IMR-90 (cell line): Measurements from ENCODE around the gene KIFC3. TPM values are rescaled to one million over a fixed set of nuclear protein-coding genes. Genes with fewer than 3 reads are reported as not detected.

ENCODE experiments used
- ATAC-seq: fragments of 200-7000 bp; cut with Tn5 transposase; 2 replicates; pipeline ENCODE4 v1.9.1; 2020; ENCODE audit warnings: low read depth, mild to moderate bottlenecking, moderate library complexity
- BruUV-seq: library from RNA; stranded (reverse); fragments of 400-500 nt; replicated peaks from 2 replicates; lab custom pipeline; 2021; lab: Mats Ljungman, UMichigan
- CTCF ChIA-PET: fragments of 300-600 bp; formaldehyde crosslinking; extraction: SDS; loops from one replicate; lab custom pipeline; 2021; ENCODE audit warnings: antibody characterized with exemption; lab: Yijun Ruan, JAX
- POLR2A ChIA-PET: fragments of 300-600 bp; sonication (Branson Sonifier 250); formaldehyde crosslinking; loops from one replicate; lab custom pipeline; 2022; ENCODE audit warnings: antibody characterized with exemption; ENCODE audit not compliant: unreplicated experiment; lab: Charles Lee
- DNase-seq: peaks from one replicate; pipeline ENCODE4 v3.0.0; 2013
- H2AFZ ChIP-seq: replicated peaks from 2 replicates; pipeline ENCODE3; 2013; ENCODE audit warnings: low read length, mild to moderate bottlenecking; ENCODE audit not compliant: poor library complexity
- H2AK5ac ChIP-seq: 2 replicates; pipeline ENCODE4 v1.6.1; 2013; ENCODE audit warnings: low read depth, low read length, inconsistent platforms
- H2AK9ac ChIP-seq: replicated peaks from 2 replicates; pipeline ENCODE3; 2013; ENCODE audit warnings: mild to moderate bottlenecking, low read depth, low read length, moderate library complexity; ENCODE audit not compliant: poor library complexity
- H2BK120ac ChIP-seq: 2 replicates; pipeline ENCODE4 v1.6.1; 2013; ENCODE audit warnings: low read depth, low read length, inconsistent platforms
- H2BK15ac ChIP-seq: 3 replicates; pipeline ENCODE4 v1.6.1; 2013; ENCODE audit warnings: low read depth, low read length, inconsistent platforms
- H2BK20ac ChIP-seq: 2 replicates; pipeline ENCODE4 v1.6.1; 2013; ENCODE audit warnings: low read depth, mild to moderate bottlenecking, inconsistent platforms, low read length, moderate library complexity
- H2BK5ac ChIP-seq: 2 replicates; pipeline ENCODE4 v1.6.1; 2013; ENCODE audit warnings: mild to moderate bottlenecking, low read depth, low read length, inconsistent platforms; ENCODE audit not compliant: poor library complexity, severe bottlenecking
- H3K14ac ChIP-seq: replicated peaks from 2 replicates; pipeline ENCODE4 v1.6.1; 2013; ENCODE audit warnings: low read depth, low read length, inconsistent platforms
- H3K18ac ChIP-seq: 2 replicates; pipeline ENCODE4 v1.6.1; 2013; ENCODE audit warnings: low read depth, low read length, control low read depth
- H3K23ac ChIP-seq: 2 replicates; pipeline ENCODE4 v1.6.1; 2013; ENCODE audit warnings: low read depth, low read length, inconsistent platforms
- H3K27ac ChIP-seq: 2 replicates; pipeline ENCODE4 v1.5.1; 2013; ENCODE audit warnings: mild to moderate bottlenecking, control low read depth, low read length; ENCODE audit not compliant: insufficient read depth
- H3K27me3 ChIP-seq: 2 replicates; pipeline ENCODE4 v1.6.1; 2013; ENCODE audit warnings: low read length; ENCODE audit not compliant: control insufficient read depth, insufficient read depth
- H3K36me3 ChIP-seq: 2 replicates; pipeline ENCODE4 v1.6.1; 2013; ENCODE audit warnings: low read length, mixed read lengths; ENCODE audit not compliant: control insufficient read depth, insufficient read depth
- H3K4ac ChIP-seq: 2 replicates; pipeline ENCODE4 v1.6.1; 2013; ENCODE audit warnings: low read depth, low read length, inconsistent platforms
- H3K4me1 ChIP-seq: 2 replicates; pipeline ENCODE4 v1.6.1; 2013; ENCODE audit warnings: low read length, mixed read lengths; ENCODE audit not compliant: control insufficient read depth, insufficient read depth
- H3K4me2 ChIP-seq: 2 replicates; pipeline ENCODE4 v1.6.1; 2013; ENCODE audit warnings: low read depth, mild to moderate bottlenecking, control low read depth, low read length, moderate library complexity
- H3K4me3 ChIP-seq: 2 replicates; pipeline ENCODE4 v1.5.1; 2013; ENCODE audit warnings: low read depth, mild to moderate bottlenecking, control low read depth, low read length, moderate library complexity; ENCODE audit not compliant: insufficient read depth
- H3K56ac ChIP-seq: 2 replicates; pipeline ENCODE4 v1.6.1; 2013; ENCODE audit warnings: low read length, inconsistent platforms; ENCODE audit not compliant: insufficient read depth; ENCODE audit errors: extremely low read depth
- H3K79me1 ChIP-seq, 2 experiments: 2 replicates each; pipeline ENCODE4 v1.6.1; 2013; ENCODE audit warnings: low read length in 2 of 2, inconsistent platforms in 1 of 2, low read depth in 1 of 2
- H3K9ac ChIP-seq: 2 replicates; pipeline ENCODE4 v1.6.1; 2013; ENCODE audit warnings: low read depth, low read length, control low read depth
- H3K9me1 ChIP-seq: 2 replicates; pipeline ENCODE4 v1.6.1; 2013; ENCODE audit warnings: low read length, inconsistent platforms; ENCODE audit not compliant: insufficient read depth
- H3K9me3 ChIP-seq: 2 replicates; pipeline ENCODE4 v1.6.1; 2013; ENCODE audit warnings: low read length; ENCODE audit not compliant: control insufficient read depth, insufficient read depth
- H4K20me1 ChIP-seq: 2 replicates; pipeline ENCODE4 v1.6.1; 2013; ENCODE audit warnings: low read length, inconsistent platforms; ENCODE audit not compliant: insufficient read depth
- H4K5ac ChIP-seq: 2 replicates; pipeline ENCODE4 v1.6.1; 2013; ENCODE audit warnings: mild to moderate bottlenecking, low read depth, low read length, control low read depth
- H4K8ac ChIP-seq, 2 experiments: 2 replicates each; pipeline ENCODE4 v1.6.1; 2013; ENCODE audit warnings: low read depth in 2 of 2, low read length in 2 of 2, control low read depth in 1 of 2, inconsistent platforms in 1 of 2
- H4K91ac ChIP-seq: 2 replicates; pipeline ENCODE4 v1.6.1; 2013; ENCODE audit warnings: low read depth, low read length, inconsistent platforms; ENCODE audit not compliant: insufficient read depth
- BHLHE40 ChIP-seq: fragments of 150-350 bp; IDR thresholded peaks from 2 replicates; pipeline ENCODE4 v1.6.1; 2016; ENCODE audit warnings: mild to moderate bottlenecking, low read depth, low read length
- CEBPB ChIP-seq: IDR thresholded peaks from 2 replicates; pipeline ENCODE4 v1.6.1; 2012; ENCODE audit warnings: low read depth, low read length, improper control_type of control experiment
- FOS ChIP-seq: fragments of 150-350 bp; IDR thresholded peaks from 2 replicates; pipeline ENCODE4 v1.6.1; 2016; ENCODE audit warnings: low read depth, low read length
- MAZ ChIP-seq: IDR thresholded peaks from 2 replicates; pipeline ENCODE4 v1.6.1; 2012; ENCODE audit warnings: low read depth, mild to moderate bottlenecking, low read length, improper control_type of control experiment, moderate library complexity, borderline replicate concordance
- NFE2L2 ChIP-seq: fragments of 150-350 bp; IDR thresholded peaks from 2 replicates; pipeline ENCODE4 v1.6.1; 2016; ENCODE audit warnings: low read depth, mild to moderate bottlenecking, low read length
- POLR2A ChIP-seq: IDR thresholded peaks from 2 replicates; pipeline ENCODE4 v1.6.1; 2012; ENCODE audit warnings: mild to moderate bottlenecking, low read depth, low read length
- RAD21 ChIP-seq: IDR thresholded peaks from 2 replicates; pipeline ENCODE4 v1.6.1; 2012; ENCODE audit warnings: low read length, improper control_type of control experiment
- RCOR1 ChIP-seq: IDR thresholded peaks from 2 replicates; pipeline ENCODE4 v1.6.1; 2012; ENCODE audit warnings: mild to moderate bottlenecking, low read length, improper control_type of control experiment; ENCODE audit not compliant: insufficient replicate concordance
- RFX5 ChIP-seq: IDR thresholded peaks from 2 replicates; pipeline ENCODE4 v1.8.0; 2012; ENCODE audit warnings: low read depth, mild to moderate bottlenecking, low read length, moderate library complexity
- SMC3 ChIP-seq: fragments of 150-350 bp; IDR thresholded peaks from 2 replicates; pipeline ENCODE4 v1.6.1; 2016; ENCODE audit warnings: low read depth, mild to moderate bottlenecking, antibody characterized with exemption, low read length, moderate library complexity
- WGBS, 2 experiments: methylation state at CpG; one replicate each; pipeline versions ENCODE4 v1.1.5 to v1.1.7; 2013; ENCODE audit warnings: missing lambda C conversion rate in 2 of 2; ENCODE audit not compliant: insufficient read length in 1 of 2; ENCODE audit errors: extremely low coverage in 2 of 2; 5-methylcytosine and 5-hydroxymethylcytosine counted together
- dilution Hi-C: fragments of 300-500 bp; cut with HindIII; formaldehyde crosslinking; loops from one replicate; pipeline ENCODE4 v1.14.3; 2018; ENCODE audit warnings: low sequenced_read_pairs; ENCODE audit not compliant: unreplicated experiment
- in situ Hi-C: fragments of 300-500 bp; cut with MboI; formaldehyde crosslinking; loops from 3 replicates; pipeline ENCODE4 v1.14.3; 2019; ENCODE audit warnings: low sequenced_read_pairs, inconsistent platforms, mixed read lengths
- intact Hi-C: fragments of 100-400 bp; cut with micrococcal nuclease; formaldehyde crosslinking; loops from 2 replicates; pipeline ENCODE4 v1.10.0; 2022
- polyA plus RNA-seq, 3 experiments: library from polyadenylated mRNA; depleted of rRNA; stranded (reverse); fragments of >200 nt; gene quantifications; 2 replicates each; pipeline ENCODE4 v1.2.3, GENCODE V29; 2012; ENCODE audit warnings: low replicate concordance in 1 of 3
- total RNA-seq: library from RNA; depleted of rRNA; stranded (reverse); fragments of >200 nt; gene quantifications from 2 replicates; pipeline ENCODE4 v1.2.3, GENCODE V29; 2012
- TF ChIP-seq, protein P1 (sequence below): fragments of 150-350 bp; IDR thresholded peaks from 2 replicates; pipeline ENCODE4 v1.6.1; 2016; ENCODE audit warnings: low read depth, mild to moderate bottlenecking, low read length, moderate library complexity, borderline replicate concordance
- TF ChIP-seq, protein P2 (sequence below): fragments of 150-350 bp; IDR thresholded peaks from 2 replicates; pipeline ENCODE4 v1.6.1; 2017; ENCODE audit warnings: mild to moderate bottlenecking, antibody characterized with exemption, low read length, low read depth
- TF ChIP-seq, protein P3 (sequence below): conservative IDR thresholded peaks from 2 replicates; pipeline ENCODE4 v1.5.1; 2012; ENCODE audit warnings: mild to moderate bottlenecking, low read depth, low read length, improper control_type of control experiment

The KIFC3 gene
- total and polyA plus RNA-seq, 2 of the 4 experiments (the other 2 are of a cell fraction) = 48.6 to 62.5 TPM

DNA sequence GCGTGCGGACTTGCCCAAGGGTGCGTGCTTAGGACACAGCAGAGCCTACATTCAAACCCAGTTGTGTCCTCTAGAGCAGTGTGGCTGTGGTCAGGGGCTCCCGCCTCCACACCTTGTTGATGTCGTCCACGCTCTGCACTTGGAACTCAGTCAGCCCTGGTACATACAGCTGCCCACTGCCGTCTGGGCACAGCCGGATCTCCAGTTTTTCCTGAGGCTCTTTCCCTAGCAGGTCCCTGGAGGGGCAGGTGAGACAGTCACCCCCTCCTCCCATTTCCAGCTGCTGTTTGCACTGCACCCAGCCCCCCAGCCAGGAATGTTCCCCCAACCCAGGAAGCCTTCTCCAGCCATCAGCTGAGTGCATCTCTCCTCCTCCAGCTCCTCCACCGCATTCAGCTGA lies 41.0 kb downstream of the KIFC3 start:
- peaks cover 5 to 20% of the 10 kb centered on the region in 2 experiments; a peak in 2 of 4 replicates for H3K79me1 ChIP-seq
- H2AFZ ChIP-seq = no peak overlapping the region
- H2BK20ac ChIP-seq = no peak overlapping the region
- 90% methylated on average over 3 of the region's 9 CpGs; no CpG with 5 or more reads in 1 of the 2 experiments for WGBS, 2 experiments
- TF ChIP-seq CEBPB = no peak
- no peak for TF ChIP-seq MAZ
- no peak for TF ChIP-seq BHLHE40
- TF ChIP-seq POLR2A = no peak
- no peak for TF ChIP-seq SMC3
- no peak for TF ChIP-seq RCOR1
- TF ChIP-seq NFE2L2 = no peak
- TF ChIP-seq, protein P1, sequence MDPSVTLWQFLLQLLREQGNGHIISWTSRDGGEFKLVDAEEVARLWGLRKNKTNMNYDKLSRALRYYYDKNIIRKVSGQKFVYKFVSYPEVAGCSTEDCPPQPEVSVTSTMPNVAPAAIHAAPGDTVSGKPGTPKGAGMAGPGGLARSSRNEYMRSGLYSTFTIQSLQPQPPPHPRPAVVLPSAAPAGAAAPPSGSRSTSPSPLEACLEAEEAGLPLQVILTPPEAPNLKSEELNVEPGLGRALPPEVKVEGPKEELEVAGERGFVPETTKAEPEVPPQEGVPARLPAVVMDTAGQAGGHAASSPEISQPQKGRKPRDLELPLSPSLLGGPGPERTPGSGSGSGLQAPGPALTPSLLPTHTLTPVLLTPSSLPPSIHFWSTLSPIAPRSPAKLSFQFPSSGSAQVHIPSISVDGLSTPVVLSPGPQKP = no peak
- no peak for TF ChIP-seq RAD21
- TF ChIP-seq RFX5 = no peak
- TF ChIP-seq, protein P2, sequence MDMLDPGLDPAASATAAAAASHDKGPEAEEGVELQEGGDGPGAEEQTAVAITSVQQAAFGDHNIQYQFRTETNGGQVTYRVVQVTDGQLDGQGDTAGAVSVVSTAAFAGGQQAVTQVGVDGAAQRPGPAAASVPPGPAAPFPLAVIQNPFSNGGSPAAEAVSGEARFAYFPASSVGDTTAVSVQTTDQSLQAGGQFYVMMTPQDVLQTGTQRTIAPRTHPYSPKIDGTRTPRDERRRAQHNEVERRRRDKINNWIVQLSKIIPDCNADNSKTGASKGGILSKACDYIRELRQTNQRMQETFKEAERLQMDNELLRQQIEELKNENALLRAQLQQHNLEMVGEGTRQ = no peak
- no peak for TF ChIP-seq FOS
- TF ChIP-seq, protein P3, sequence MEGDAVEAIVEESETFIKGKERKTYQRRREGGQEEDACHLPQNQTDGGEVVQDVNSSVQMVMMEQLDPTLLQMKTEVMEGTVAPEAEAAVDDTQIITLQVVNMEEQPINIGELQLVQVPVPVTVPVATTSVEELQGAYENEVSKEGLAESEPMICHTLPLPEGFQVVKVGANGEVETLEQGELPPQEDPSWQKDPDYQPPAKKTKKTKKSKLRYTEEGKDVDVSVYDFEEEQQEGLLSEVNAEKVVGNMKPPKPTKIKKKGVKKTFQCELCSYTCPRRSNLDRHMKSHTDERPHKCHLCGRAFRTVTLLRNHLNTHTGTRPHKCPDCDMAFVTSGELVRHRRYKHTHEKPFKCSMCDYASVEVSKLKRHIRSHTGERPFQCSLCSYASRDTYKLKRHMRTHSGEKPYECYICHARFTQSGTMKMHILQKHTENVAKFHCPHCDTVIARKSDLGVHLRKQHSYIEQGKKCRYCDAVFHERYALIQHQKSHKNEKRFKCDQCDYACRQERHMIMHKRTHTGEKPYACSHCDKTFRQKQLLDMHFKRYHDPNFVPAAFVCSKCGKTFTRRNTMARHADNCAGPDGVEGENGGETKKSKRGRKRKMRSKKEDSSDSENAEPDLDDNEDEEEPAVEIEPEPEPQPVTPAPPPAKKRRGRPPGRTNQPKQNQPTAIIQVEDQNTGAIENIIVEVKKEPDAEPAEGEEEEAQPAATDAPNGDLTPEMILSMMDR = no peak
- peaks cover 59% of the 10 kb centered on the region for H3K36me3 ChIP-seq
- H3K27ac ChIP-seq = no peak overlapping the region
- intact Hi-C loops = no loop called here
- dilution Hi-C loops = no loop called here
- no peak overlapping the region for H3K4ac ChIP-seq
- H3K27me3 ChIP-seq = no peaks in the 10 kb centered on the region
- peaks cover 8% of the 10 kb centered on the region for H3K4me1 ChIP-seq
- H3K9ac ChIP-seq = no peak overlapping the region
- no peak overlapping the region for H2AK5ac ChIP-seq
- BruUV-seq = no TSS peak
- H2BK5ac ChIP-seq = no peak overlapping the region
- ChIA-PET POLR2A (no interaction called here), CTCF (interaction anchor here (0.9 kb wide), 1 partner anchor 102 kb away, joined by 3 read pairs; no protein-coding TSS in a partner anchor)
- peaks cover 3% of the 10 kb centered on the region; the same call in 1 of the 2 replicates for H4K20me1 ChIP-seq
- H4K8ac ChIP-seq = no peak overlapping the region
- H3K18ac ChIP-seq = no peak overlapping the region
- DNase-seq (no peak), ATAC-seq (no peak)
- in situ Hi-C loops = no loop called here
- no peak overlapping the region for H3K14ac ChIP-seq
- H3K23ac ChIP-seq = no peak overlapping the region
- H2BK15ac ChIP-seq = no peak overlapping the region
- no peaks in the 10 kb centered on the region for H3K9me3 ChIP-seq
- H3K4me2 ChIP-seq = no peak overlapping the region
- H3K9me1 ChIP-seq = peaks cover 4% of the 10 kb centered on the region
- no peak overlapping the region for H3K56ac ChIP-seq
- peak overlapping the region; percentile 63 for H2AK9ac ChIP-seq
- no peak overlapping the region for H2BK120ac ChIP-seq
- no peak overlapping the region for H3K4me3 ChIP-seq
- no peak overlapping the region for H4K5ac ChIP-seq
- H4K91ac ChIP-seq = no peak overlapping the region
